ENCODE results near the gene RAF1. TPM values are rescaled to one million over a fixed set of nuclear protein-coding genes. Genes with fewer than 3 reads are reported as not detected.

Gene RAF1
- total and polyA plus RNA-seq, 2 of the 13 experiments (the other 11 are each of a cell fraction or from before 2014, with no cell fraction given) = 72.2 to 91.4 TPM

DNA sequence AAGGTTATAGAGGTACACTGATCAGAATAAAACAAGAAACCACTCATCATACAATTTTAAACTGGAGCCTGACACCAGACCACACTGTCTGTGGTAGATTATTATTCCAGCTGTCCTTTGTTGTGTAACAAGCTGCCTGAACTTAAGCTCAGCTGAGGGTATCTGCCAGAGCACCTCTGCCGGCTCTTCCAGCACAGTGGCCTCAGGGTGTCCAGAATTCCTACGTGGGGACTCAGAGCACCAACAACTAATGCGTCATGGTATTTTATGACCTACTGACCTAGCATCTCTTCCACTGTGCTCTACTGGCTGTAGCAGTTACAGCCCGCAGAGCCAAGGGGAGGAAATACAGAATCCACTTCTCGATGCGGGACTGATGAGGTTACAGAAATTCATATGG, 15.6 kb upstream of the RAF1 start:
- DNase-seq (ENCODE audit: low spot score) (peak; percentile 38), ATAC-seq (peak; percentile 51), FAIRE-seq (no peak)
- Histone ChIP-seq H3K4me2 (ENCODE audit: low read depth, low read length) (no peak overlapping the region), H4K20me1 (ENCODE audit: insufficient read depth, low read length) (no peaks in the 10 kb centered on the region), H2AFZ (ENCODE audit: low read length) (no peak overlapping the region), H3K4me1 (ENCODE audit: insufficient read depth, low read length) (peaks cover 47% of the 10 kb centered on the region), H3K27ac (ENCODE audit: extremely low read length, insufficient read depth, low read length) (no peak overlapping the region), H3K9me3 (ENCODE audit: low read length) (no peaks in the 10 kb centered on the region), H3K79me2 (ENCODE audit: insufficient read depth, low read length) (no peaks in the 10 kb centered on the region), H3K9ac (ENCODE audit: insufficient read depth, low read depth, low read length) (no peak overlapping the region), H3K36me3 (replicated peaks in 1 of 2; ENCODE audit: control insufficient read depth in 1 of 2, insufficient read depth in 2 of 2, low read length in 2 of 2) (no peaks in the 10 kb centered on the region), H3K4me3 (replicated peaks in 1 of 3; ENCODE audit: insufficient read depth in 1 of 3, low read depth in 2 of 3, low read length in 3 of 3) (no peak overlapping the region), H3K27me3 (ENCODE audit: control insufficient read depth in 1 of 2, insufficient read depth in 2 of 2, low read length in 2 of 2) (no peaks in the 10 kb centered on the region)
- intact Hi-C loops (cut with micrococcal nuclease; ENCODE audit: unreplicated experiment) (loop anchor here (10.0 kb wide), 1 partner anchor 55 kb away; no protein-coding TSS in a partner anchor), in situ Hi-C loops (cut with HindIII; ENCODE audit: extremely low pct_ligation_motif_present, low pct_unique_long_range_greater_than_20kb) (no loop called here)
- 51% methylated on average over 3 of the region's 6 CpGs for WGBS (ENCODE audit: low lambda C conversion rate)
- CTCF ChIA-PET (ENCODE audit: low intra/inter-chr PET ratio, low total read pairs) = no interaction called here
- POLR2A ChIA-PET = interaction anchor here (1.2 kb wide), 1 partner anchor 17 kb away, joined by 4 read pairs; no protein-coding TSS in a partner anchor
- BruUV-seq (replicated peaks) = no TSS peak
- TF ChIP-seq ZMYM3 (CRISPR knock-in tag; IDR thresholded peaks at IDR 0.05) (no peak), SYNCRIP (IDR thresholded peaks at IDR 0.05; ENCODE audit: insufficient read depth, low read depth, low read length) (no peak), ZFP36L1 (CRISPR knock-in tag; IDR thresholded peaks at IDR 0.05) (no peak), CEBPG (CRISPR knock-in tag; IDR thresholded peaks at IDR 0.05) (0 out of 2 replicates have a peak, but pooled peaks have one; percentile 16), FOSL2 (CRISPR knock-in tag; IDR thresholded peaks at IDR 0.05) (peak; percentile 28; the same call in 1 of the 2 replicates), RBM39 (IDR thresholded peaks at IDR 0.05; ENCODE audit: low read depth, low read length, poor library complexity, severe bottlenecking) (no peak), HOXA3 (CRISPR knock-in tag; IDR thresholded peaks at IDR 0.05) (no peak), NR2F6 (IDR thresholded peaks at IDR 0.05) (peak; percentile 10; the same call in 1 of the 2 replicates), NR2F6 (CRISPR knock-in tag; IDR thresholded peaks at IDR 0.05) (no peak; the same call in 1 of the 2 replicates), ZNF136 (CRISPR knock-in tag; IDR thresholded peaks at IDR 0.05; ENCODE audit: low read depth) (no peak), CC2D1A (CRISPR knock-in tag; IDR thresholded peaks at IDR 0.05) (no peak), CEBPB (IDR thresholded peaks at IDR 0.05; ENCODE audit: borderline replicate concordance, low read depth, low read length) (peak; percentile 22; the same call in 1 of the 2 replicates), MAFG (CRISPR knock-in tag; IDR thresholded peaks at IDR 0.05) (no peak)
- TF ChIP-seq, protein P1, sequence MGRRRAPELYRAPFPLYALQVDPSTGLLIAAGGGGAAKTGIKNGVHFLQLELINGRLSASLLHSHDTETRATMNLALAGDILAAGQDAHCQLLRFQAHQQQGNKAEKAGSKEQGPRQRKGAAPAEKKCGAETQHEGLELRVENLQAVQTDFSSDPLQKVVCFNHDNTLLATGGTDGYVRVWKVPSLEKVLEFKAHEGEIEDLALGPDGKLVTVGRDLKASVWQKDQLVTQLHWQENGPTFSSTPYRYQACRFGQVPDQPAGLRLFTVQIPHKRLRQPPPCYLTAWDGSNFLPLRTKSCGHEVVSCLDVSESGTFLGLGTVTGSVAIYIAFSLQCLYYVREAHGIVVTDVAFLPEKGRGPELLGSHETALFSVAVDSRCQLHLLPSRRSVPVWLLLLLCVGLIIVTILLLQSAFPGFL (CRISPR knock-in tag; IDR thresholded peaks at IDR 0.05) = no peak
- TF ChIP-seq, protein P2, sequence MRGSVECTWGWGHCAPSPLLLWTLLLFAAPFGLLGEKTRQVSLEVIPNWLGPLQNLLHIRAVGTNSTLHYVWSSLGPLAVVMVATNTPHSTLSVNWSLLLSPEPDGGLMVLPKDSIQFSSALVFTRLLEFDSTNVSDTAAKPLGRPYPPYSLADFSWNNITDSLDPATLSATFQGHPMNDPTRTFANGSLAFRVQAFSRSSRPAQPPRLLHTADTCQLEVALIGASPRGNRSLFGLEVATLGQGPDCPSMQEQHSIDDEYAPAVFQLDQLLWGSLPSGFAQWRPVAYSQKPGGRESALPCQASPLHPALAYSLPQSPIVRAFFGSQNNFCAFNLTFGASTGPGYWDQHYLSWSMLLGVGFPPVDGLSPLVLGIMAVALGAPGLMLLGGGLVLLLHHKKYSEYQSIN (CRISPR knock-in tag; IDR thresholded peaks at IDR 0.05; ENCODE audit: borderline replicate concordance) = no peak
- TF ChIP-seq, protein P3, sequence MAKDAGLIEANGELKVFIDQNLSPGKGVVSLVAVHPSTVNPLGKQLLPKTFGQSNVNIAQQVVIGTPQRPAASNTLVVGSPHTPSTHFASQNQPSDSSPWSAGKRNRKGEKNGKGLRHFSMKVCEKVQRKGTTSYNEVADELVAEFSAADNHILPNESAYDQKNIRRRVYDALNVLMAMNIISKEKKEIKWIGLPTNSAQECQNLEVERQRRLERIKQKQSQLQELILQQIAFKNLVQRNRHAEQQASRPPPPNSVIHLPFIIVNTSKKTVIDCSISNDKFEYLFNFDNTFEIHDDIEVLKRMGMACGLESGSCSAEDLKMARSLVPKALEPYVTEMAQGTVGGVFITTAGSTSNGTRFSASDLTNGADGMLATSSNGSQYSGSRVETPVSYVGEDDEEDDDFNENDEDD (CRISPR knock-in tag; IDR thresholded peaks at IDR 0.05; ENCODE audit: borderline replicate concordance) = no peak
- TF ChIP-seq, protein P4, sequence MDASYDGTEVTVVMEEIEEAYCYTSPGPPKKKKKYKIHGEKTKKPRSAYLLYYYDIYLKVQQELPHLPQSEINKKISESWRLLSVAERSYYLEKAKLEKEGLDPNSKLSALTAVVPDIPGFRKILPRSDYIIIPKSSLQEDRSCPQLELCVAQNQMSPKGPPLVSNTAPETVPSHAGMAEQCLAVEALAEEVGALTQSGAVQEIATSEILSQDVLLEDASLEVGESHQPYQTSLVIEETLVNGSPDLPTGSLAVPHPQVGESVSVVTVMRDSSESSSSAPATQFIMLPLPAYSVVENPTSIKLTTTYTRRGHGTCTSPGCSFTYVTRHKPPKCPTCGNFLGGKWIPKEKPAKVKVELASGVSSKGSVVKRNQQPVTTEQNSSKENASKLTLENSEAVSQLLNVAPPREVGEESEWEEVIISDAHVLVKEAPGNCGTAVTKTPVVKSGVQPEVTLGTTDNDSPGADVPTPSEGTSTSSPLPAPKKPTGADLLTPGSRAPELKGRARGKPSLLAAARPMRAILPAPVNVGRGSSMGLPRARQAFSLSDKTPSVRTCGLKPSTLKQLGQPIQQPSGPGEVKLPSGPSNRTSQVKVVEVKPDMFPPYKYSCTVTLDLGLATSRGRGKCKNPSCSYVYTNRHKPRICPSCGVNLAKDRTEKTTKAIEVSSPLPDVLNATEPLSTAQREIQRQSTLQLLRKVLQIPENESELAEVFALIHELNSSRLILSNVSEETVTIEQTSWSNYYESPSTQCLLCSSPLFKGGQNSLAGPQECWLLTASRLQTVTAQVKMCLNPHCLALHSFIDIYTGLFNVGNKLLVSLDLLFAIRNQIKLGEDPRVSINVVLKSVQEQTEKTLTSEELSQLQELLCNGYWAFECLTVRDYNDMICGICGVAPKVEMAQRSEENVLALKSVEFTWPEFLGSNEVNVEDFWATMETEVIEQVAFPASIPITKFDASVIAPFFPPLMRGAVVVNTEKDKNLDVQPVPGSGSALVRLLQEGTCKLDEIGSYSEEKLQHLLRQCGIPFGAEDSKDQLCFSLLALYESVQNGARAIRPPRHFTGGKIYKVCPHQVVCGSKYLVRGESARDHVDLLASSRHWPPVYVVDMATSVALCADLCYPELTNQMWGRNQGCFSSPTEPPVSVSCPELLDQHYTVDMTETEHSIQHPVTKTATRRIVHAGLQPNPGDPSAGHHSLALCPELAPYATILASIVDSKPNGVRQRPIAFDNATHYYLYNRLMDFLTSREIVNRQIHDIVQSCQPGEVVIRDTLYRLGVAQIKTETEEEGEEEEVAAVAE (CRISPR knock-in tag; IDR thresholded peaks at IDR 0.05; ENCODE audit: borderline replicate concordance) = no peak
